GM19452 (cell line): ENCODE results near the gene FNTB.

ENCODE experiments used
- ATAC-seq: cut with Tn5 transposase; IDR thresholded peaks from one replicate; pipeline ENCODE4 v1.9.1; 2021; ENCODE audit not compliant: unreplicated experiment

The FNTB gene

DNA sequence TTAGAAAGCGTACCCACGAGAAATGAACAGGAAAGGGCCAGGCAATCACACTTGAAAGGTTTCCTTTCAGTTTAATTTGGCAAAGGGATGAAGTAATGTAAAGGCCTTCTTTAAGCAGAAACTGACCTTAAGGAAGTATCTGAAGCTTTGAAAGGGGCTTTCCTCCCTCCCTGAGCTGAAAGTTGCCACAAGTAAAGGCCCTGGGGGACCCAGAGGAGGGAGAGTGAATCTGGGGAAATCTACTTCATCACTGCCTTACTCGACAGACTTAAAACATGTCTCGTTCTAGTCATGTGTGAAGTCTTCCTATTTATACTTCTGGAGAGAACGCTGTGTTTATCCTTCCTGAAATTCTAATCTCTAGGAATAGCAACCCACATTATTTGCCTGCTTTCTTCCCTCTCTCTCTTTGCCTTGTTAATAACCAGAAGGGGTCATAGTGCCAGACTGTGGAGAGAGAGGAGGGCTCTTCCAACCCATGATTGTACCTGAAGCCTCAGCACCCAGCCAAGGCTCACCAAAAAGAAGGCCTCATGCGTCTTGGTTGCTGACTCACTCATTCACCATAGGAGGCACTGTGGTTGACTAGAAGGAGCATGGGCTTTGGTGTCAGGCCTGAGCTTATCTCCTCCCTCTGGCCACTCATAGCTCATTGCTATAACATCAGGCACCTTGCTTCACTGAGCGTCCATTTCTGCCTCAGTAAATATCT is 33.9 kb upstream of the FNTB start:
- peak; percentile 80 for ATAC-seq

DNA sequence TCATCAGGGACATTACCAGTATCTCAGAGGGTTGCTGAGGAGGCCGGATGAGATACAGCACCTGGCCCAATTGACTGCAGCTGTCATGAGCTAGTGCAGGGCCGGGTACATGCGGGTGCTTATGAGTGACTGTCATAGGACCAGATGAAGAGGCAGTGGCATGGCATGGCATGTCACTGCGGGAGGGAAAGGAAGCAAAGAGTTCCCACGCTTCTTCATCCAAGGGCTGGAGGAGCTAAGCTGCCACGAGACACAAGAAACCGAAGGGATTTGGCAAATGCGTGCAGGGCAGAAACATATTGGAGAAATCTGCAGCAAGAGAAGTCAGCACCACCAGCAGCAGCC is 33.4 kb upstream of the FNTB start:
- no peak for ATAC-seq

DNA sequence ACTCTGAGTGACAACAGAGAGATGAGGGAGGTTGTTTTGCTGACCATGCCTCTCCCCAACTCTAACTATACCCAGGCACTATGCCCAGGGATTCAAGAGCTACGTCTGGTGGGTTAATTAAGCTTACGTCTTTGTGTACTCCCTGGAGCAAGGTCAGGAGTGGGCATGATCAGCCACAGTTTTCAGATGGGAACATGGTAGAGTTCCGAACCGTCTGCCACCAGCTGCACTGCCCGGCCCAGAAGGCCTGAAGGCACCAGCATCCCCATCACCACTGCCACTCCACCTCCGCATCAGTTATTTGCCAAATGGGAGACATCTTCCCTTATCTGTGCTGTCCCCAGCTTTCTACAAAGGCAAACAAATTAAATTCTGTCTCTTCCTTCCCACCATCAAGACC is 33.0 kb upstream of the FNTB start:
- no peak for ATAC-seq

DNA sequence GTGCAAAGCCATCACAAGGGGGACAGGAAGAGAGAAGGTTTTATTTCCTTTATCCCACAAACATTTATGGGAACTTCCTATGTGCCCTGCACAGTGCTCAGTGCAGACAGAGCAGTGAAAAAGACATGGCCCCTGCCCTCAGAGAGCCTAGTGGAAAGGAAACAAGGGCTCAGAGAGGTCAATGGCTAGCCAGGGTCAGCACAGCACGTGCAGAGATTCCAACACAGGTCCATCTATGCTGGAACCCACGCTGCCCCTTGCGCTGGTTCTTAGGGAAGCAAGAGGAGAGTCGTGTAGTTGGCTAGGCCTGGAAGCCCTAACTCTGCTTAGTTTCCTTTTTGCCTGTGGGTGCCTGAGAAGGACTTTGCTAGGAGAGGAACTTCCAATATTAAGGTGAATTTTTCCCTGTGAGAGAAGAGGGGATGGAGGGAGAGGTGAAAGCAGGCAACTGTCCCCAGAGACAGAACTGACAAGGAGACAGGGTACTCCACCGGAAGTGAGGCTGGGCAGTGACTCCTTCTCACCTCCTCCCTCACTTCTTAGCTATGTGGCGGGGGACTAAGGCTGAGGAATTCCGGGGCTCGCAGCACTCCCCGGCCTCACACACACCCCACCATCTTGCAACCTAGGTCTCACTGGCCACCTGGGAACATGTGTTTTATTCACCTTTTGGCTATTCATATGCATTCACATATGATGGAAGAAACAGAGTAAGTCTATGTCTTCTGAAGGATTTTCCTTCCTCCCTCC is 32.0 kb upstream of the FNTB start:
- no peak for ATAC-seq

DNA sequence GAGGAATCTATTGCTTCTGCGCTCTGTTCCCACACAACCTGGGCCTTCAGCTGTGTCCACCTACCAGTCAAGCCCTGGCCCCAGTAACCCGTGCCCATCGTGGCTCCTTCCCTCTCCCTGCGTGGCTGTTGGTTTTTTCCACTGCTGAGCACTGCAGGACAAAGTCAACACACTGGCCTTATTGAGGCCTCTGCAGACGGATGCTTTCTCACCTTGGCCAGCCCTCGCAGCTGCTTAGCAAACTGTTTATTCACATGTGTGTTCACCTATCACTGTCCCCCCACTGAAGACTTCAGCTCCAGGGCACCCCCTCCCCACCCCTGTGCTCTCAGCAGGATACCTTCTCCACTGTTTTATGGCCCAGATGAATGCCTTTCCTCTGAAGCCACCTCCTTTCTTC is 31.4 kb upstream of the FNTB start:
- ATAC-seq: no peak

DNA sequence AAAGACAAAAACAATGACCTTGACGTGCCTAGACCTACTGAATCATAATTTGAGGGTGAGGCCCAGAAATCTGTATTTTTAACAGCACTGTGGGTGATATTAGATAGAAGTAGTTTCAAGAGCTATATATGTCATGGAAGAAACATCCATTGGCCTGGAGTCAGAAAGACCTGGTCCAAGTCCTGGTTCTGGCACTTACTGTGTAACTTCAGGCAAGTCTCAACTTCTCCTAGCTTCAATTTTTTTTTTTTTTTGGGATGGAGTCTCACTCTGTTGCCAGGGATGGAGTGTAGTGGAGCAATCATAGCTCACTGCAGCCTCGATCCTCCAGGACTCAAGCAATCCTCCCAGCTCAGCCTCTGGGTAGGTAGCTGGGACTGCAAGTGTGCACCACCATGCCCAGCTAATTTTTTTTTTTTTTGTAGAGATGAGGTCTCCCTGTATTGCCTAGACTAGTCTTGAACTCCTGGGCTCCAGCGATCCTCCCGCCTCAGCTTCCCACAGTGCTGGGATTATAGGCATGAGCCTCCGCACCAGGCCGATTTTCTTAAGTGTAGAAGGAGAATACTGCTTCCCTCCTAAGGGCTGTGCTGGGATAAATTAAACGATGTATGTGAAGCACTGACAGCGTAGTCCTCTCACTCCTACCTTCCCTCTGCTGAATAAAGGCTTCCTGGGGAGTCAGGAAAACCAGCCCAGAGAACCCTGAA is 29.8 kb upstream of the FNTB start:
- ATAC-seq: no peak

DNA sequence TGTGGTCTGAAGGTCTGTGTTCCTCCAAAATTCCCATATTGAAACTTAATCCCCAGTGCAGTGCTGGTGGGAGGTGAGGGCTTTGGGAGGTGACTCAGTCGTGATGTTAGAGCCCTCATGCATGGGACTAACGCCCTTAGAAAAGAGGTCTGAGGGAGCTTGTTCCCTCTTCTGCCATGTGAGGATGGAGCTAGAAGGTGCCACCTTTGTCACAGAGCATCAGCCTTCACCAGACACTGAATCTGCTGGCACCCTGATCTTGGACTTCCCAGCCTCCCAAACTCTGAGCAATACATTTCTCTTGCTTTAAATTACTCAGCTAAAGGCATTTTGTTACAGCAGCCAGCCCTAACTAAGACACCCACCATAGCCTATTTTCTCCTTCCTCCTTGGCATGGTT is 28.5 kb upstream of the FNTB start:
- no peak for ATAC-seq

DNA sequence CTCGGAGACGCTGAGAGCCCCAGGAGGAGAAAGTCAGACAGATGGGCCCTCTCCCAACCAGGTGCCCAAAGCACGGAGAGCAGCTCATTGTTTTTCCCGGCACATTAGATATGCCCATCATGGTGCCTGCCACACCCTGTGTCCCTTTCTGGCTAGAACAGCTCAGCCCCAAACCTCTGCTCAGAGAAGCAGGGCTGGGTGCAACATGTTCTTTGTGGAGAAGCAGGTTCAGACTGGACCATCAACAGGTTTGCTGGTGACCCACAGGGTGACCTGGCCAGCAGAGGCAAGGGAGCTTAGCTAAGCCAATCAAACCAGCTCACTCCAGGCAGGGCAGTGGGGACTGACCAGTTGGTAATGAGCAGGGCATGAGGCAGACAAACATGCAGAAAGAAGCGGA is 28.0 kb upstream of the FNTB start:
- no peak for ATAC-seq

DNA sequence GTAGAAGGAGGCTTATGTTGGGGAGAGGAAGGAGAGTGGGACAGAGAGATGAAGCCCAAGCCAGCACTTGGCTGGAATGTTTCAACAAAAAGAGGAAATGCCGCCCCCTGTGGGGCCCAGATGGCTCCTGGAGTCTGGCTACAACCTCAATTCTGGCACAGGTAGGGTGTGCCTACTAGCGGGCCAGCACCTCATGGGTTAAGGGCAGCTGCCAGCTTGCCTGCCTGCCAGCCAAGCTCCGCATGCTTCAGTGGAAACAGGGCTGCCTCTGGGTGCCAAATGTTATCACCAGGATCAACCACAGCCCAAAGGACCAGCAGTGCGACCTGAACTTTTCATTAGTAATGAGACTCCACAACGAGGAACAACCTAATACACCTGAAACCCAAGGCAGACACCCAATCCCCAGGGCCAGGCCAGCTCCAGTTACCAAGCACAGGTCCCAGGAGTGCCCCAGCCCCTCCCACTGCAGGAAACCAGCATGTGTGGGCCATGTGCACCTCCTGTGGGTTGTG is 25.9 kb upstream of the FNTB start:
- ATAC-seq: no peak

DNA sequence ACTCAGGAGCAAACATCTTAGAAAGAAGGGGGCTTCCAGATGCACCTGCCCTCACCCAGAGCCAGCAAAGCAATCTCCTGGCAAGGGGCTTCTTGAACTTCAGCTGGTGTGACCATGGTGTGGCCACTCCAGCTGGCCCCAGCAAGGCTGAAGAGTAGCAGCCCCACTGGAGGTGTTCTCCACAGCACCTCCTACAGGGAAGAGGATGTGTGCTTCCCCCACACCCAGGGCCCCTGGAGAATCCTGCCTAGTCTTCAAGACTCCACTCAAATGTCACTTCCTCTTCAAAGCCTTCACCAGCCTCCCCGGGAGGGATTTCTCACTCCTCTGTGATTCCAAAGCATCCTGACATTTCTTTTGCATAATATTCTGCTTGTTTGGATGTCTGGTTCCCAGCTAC is 23.1 kb upstream of the FNTB start:
- ATAC-seq: no peak

DNA sequence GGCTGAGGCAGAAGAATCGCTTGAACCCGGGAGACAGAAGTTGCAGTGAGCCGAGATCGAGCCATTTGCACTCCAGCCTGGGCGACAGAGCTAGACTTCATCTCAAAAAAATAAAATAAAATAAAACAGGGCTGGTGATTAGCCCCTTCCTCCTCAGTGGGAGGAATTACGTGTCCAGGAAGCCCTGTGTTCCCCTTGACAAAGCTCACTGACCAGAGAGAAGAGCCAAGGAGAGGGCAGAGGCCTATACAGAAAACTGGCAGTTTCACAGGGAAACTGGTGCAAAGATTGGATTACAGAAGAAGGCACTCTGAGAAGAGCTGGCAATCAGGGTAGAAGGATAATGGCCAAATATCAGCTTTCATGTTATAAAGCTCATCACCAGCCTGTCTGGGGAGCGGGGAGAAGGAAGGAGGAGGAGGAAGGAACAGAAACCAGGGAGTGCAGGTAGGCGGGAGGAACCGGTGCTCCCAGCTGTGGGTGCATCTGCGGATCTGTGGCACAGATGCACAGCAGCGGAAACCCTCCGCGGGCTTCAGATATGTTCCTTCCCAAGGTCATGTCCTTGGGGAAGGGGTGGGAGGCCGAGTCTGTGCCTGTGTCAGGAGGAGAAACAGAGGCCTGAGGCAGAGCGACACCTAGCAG is 21.2 kb upstream of the FNTB start:
- ATAC-seq: no peak

DNA sequence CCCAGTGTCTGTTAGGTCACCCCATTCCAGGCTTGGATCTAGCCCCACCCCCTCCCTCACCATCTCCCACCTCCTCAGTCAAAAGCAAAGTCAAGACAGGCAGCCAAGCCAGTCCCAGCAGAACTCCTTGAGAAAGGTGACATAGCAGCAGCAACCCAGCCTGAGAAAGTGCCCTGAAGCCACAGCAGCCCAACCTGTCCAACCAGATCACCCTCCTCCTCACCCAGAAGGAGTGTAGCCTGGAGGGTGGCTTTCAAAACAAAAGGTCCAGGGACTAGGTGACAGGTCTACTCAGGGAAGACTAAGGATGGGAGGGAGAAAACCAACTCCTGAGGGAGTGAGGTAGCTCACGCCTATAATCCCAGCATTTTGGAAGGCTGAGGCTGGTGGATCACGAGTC is 19.7 kb upstream of the FNTB start:
- no peak for ATAC-seq

DNA sequence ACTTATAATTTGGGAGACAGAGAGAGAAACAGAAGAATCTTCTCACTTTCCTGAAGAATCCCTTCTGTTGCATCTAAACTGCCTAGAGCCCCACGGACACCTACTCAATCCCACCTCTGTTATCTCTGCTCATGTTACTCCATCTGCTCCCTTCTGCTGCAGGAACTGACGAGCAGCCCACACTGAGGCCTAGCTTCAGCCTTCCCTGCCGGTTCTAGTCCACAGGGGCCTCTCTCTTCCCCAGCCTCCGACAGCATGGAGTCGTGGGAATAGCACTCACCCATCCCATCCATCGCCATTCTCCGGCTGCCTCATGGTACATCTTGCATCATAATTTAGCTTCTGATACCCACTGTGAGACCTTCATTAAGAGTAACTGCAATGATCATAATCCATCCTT is 18.5 kb upstream of the FNTB start:
- ATAC-seq: no peak

DNA sequence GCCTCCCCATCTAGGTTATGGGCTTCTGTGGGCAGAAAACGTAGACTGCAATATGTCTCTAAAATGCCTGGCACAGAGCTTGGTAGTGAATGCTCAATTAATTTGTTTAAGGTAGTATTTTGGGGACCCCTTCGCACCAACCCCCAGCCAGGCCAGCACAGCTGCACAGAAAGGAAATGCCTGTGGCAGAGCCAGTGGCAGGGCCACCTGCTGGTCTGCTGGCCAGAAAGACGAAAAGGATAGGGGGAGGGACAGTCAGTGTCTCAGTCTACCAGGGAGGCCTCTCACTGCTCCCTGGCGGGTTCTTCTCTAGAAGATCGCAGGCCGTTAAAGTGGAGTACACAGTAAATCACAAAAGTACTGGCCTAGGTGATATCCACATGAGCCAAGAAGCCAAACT is 18.0 kb upstream of the FNTB start:
- ATAC-seq: no peak

DNA sequence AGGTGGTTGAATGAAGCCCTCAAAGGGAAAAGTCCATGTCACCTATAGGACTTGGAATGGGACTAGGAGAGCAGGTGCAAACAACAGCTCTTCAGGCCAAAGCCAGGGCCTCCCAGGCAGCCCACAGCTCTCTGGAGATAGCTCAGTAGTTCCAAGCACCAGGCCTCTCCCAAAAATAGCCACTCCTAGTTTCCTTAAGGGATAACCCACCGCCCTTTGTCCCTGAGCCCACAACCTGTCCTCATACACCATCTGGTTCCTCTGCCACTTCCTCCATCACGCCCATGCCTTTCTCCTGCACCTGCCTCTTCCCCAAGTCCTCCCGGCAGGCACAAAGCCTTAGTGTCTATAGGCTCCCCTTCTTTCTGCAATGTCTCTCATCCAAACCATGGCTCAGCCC is 16.7 kb upstream of the FNTB start:
- ATAC-seq: no peak

DNA sequence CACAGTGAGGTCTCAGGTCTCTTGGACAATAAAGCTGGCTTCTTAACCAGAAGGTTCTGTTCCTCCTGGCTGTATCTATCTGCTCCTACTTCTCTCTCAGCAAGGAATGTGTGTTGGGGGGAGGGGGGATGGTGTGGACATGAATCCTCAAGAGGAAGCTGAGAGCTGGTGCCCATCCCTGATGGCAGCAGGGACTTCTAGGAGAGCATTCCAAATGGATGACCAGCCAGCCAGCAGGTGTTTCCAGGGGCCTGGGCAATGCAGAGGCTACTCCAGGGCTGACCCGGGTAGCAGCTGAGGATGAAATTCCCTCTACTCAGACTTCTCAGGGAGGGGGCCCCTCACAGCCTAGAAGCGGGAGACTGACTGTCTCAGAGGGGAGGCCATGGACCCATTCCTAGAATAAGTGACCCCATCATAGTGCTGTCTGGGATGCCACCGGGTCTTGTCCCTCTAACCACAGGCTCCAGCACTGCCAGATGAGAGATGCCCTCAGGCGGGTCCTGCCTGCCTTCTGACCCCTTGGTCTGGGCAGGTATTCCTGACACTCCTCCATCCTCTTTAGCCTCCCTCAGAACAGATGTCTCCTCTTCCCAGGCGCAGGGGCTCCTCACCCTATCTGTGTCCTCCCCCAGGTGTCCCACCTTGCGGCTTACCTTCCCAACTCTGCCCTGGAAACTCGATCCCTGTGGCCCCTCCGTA is 15.8 kb upstream of the FNTB start:
- ATAC-seq: no peak

DNA sequence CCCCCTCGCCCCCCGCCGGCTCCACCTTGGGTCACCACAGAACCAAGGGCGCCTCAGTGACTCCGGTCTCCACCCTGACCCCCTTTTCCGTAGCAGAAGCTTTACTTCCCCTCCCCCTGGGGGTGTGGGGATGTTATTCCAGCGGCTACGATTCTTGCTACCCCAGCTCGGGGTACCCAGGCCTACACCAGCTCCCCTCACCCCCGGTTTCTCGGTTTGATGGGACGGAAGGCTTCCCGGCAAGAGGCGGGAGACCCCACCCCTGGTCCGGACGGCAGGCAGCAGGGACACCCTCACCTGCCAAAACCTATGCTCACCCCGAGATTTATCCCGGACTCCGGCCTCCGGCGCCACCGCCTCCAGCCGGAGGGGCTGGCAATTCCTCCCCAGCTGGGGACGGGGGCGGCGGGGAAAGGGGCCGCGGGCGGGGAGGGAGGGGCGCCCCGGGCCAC is 15.2 kb upstream of the FNTB start:
- ATAC-seq: no peak

DNA sequence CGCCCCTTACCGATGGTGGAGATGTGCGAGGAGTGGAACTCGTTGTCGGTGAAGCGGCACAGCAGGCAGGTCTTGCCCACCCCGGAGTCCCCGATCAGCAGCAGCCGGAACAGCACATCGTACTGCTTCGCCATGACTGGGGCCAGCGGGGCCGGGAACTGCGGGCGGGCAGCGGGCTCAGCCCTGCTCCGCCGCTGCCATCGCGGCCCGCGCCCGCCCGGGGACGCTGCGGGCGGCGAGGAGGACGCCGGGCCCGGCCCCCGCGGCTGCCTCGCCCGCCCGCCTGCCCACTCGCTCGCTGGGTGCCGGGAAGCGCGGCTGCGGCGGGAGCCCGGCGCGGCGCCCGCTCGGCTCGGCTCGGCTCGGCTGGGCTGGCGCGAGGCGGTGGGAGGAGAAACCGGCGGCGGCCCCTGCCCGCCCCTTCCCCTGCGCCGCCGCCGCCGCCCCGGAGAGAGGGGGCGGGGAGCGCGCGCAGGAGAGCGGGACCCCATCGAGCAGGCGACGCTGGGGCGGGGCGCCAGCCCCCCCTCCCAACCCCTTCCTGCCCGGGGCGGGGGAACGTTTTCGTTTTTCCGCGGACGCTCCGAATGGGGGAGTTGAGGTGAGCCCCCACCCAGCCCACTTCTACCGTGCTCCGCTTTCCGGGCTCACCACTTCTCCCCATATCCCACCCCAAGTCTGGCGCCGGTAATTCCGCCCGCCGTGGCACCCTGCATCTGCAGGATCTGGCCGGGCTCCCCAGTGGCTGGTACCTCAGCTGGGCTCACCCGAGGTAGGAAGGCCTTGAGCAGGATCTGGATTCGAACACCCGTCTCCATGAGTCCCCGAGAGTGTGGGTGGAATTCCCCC is 14.5 kb upstream of the FNTB start, which contains the start of gene RAB15:
RAB15 (minus strand) TSS at position 394 of the 849 bp plus-strand sequence; CDS start at position 134, 260 bp downstream.
- ATAC-seq: no peak

DNA sequence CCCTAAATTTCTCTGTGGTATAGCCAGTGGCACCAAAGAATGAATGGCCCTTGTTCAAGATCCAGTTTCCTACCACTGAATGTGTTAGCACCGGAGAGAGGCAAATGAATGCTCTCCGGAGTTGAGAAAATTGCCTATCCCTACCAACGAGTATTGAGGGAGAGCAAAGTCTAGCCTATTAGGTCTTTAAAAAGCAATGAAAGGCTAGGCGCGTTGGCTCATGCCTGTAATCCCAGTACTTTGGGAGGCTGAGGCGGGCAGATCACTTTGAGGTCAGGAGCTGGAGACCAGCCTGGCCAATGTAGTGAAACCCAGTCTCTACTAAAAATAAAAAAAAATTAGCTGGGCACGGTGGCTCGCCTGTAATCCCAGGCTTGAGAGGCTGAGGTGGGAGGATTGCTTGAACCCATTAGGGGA is 13.7 kb upstream of the FNTB start:
- ATAC-seq: no peak

DNA sequence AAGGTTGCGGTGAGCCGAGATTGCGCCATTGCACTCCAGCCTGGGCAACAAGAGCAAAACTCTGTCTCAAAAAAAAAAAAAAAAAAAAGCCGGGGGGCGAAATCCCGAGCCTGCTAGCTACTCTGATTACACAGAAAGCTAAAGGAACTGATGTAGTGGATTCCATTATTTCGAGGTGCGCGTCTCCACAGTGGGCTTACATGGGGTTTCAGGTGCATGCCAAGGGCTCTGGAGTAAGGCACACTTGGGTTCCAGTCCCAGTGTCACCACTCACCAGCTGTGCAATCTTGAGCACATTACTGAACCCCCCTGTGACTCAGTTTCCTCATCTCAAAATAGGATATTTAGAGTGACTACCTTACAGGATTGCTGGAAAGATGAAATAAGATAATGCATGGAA is 12.9 kb upstream of the FNTB start:
- ATAC-seq: no peak
